H9 (cell line): ENCODE measurements around the gene SOX15. TPM values are rescaled to one million over a fixed set of nuclear protein-coding genes. Genes with fewer than 3 reads are reported as not detected.
"Not testable (repeated sequence)": the region's sequence is repeated elsewhere in the genome, so short reads cannot be mapped to it uniquely, and the experiment has no call there.

ENCODE experiments used
- DNase-seq: peaks from one replicate; pipeline ENCODE4 v3.0.0-alpha.2; 2017
- H2AFZ ChIP-seq: one replicate; pipeline ENCODE4 v1.6.1; 2013; ENCODE audit warnings: mild to moderate bottlenecking, low read length, control low read depth, moderate library complexity
- H2AK5ac ChIP-seq: 2 replicates; pipeline ENCODE4 v1.6.1; 2013; ENCODE audit warnings: low read length, control low read depth, mixed read lengths; ENCODE audit not compliant: insufficient read length
- H2BK120ac ChIP-seq: one replicate; pipeline ENCODE4 v1.6.1; 2013; ENCODE audit warnings: low read depth, mild to moderate bottlenecking, low read length, control low read depth, inconsistent platforms; ENCODE audit not compliant: poor library complexity, severe bottlenecking
- H2BK12ac ChIP-seq: 2 replicates; pipeline ENCODE4 v1.6.1; 2013; ENCODE audit warnings: low read length, control low read depth, mixed read lengths, low read depth; ENCODE audit not compliant: insufficient read length
- H2BK15ac ChIP-seq: 2 replicates; pipeline ENCODE4 v1.6.1; 2013; ENCODE audit warnings: low read depth, low read length, control low read depth
- H2BK20ac ChIP-seq: one replicate; pipeline ENCODE4 v1.6.1; 2013; ENCODE audit warnings: low read depth, mild to moderate bottlenecking, low read length, control low read depth, inconsistent platforms; ENCODE audit not compliant: poor library complexity, severe bottlenecking
- H2BK5ac ChIP-seq: 2 replicates; pipeline ENCODE4 v1.6.1; 2013; ENCODE audit warnings: low read length, control low read depth, mixed read lengths; ENCODE audit not compliant: insufficient read length
- H3K14ac ChIP-seq: 2 replicates; pipeline ENCODE4 v1.6.1; 2013; ENCODE audit warnings: low read length, control low read depth; ENCODE audit not compliant: insufficient read depth
- H3K18ac ChIP-seq: 2 replicates; pipeline ENCODE4 v1.6.1; 2013; ENCODE audit warnings: low read depth, mild to moderate bottlenecking, mixed read lengths, low read length, control low read depth; ENCODE audit not compliant: insufficient read length
- H3K23ac ChIP-seq: 2 replicates; pipeline ENCODE4 v1.6.1; 2013; ENCODE audit warnings: low read length, control low read depth, mixed read lengths, low read depth; ENCODE audit not compliant: insufficient read length
- H3K23me2 ChIP-seq: 2 replicates; pipeline ENCODE4 v1.6.1; 2013; ENCODE audit warnings: low read depth, mild to moderate bottlenecking, mixed read lengths, low read length, control low read depth; ENCODE audit not compliant: insufficient read length, poor library complexity, severe bottlenecking
- H3K27ac ChIP-seq: 2 replicates; pipeline ENCODE4 v1.5.1; 2013; ENCODE audit warnings: low read length, control low read depth, mixed read lengths, low read depth; ENCODE audit not compliant: insufficient read length
- H3K27me3 ChIP-seq: 2 replicates; pipeline ENCODE4 v1.6.1; 2013; ENCODE audit warnings: low read length, control low read depth, inconsistent platforms; ENCODE audit not compliant: insufficient read depth
- H3K4ac ChIP-seq: 2 replicates; pipeline ENCODE4 v1.6.1; 2013; ENCODE audit warnings: low read depth, mild to moderate bottlenecking, control low read depth, inconsistent platforms, low read length, moderate library complexity
- H3K4me1 ChIP-seq: 2 replicates; pipeline ENCODE4 v1.6.1; 2013; ENCODE audit warnings: low read length, control low read depth, inconsistent platforms; ENCODE audit not compliant: insufficient read depth
- H3K4me2 ChIP-seq: 2 replicates; pipeline ENCODE4 v1.6.1; 2013; ENCODE audit warnings: low read length, control low read depth, mixed read lengths; ENCODE audit not compliant: insufficient read length, insufficient read depth
- H3K56ac ChIP-seq: 2 replicates; pipeline ENCODE4 v1.6.1; 2013; ENCODE audit warnings: low read depth, mild to moderate bottlenecking, mixed read lengths, low read length, control low read depth; ENCODE audit not compliant: insufficient read length
- H3K79me1 ChIP-seq: 2 replicates; pipeline ENCODE4 v1.6.1; 2013; ENCODE audit warnings: low read depth, mild to moderate bottlenecking, moderate library complexity, low read length, control low read depth, inconsistent platforms; ENCODE audit not compliant: insufficient read depth, poor library complexity, severe bottlenecking
- H3K79me2 ChIP-seq: 2 replicates; pipeline ENCODE4 v1.6.1; 2013; ENCODE audit warnings: low read length, control low read depth, inconsistent platforms; ENCODE audit not compliant: insufficient read depth
- H3K9ac ChIP-seq: 2 replicates; pipeline ENCODE4 v1.6.1; 2013; ENCODE audit warnings: low read length, control low read depth, mixed read lengths; ENCODE audit not compliant: insufficient read length; ENCODE audit errors: extremely low read depth
- H3K9me3 ChIP-seq: one replicate; pipeline ENCODE4 v1.6.1; 2013; ENCODE audit warnings: low read depth, low read length, inconsistent platforms; ENCODE audit not compliant: control insufficient read depth
- H3T11ph ChIP-seq: one replicate; pipeline ENCODE4 v1.6.1; 2013; ENCODE audit warnings: mild to moderate bottlenecking, low read length, control low read depth, inconsistent platforms
- H4K20me1 ChIP-seq: one replicate; pipeline ENCODE4 v1.6.1; 2013; ENCODE audit not compliant: control insufficient read depth, insufficient read length, insufficient read depth
- H4K5ac ChIP-seq: 2 replicates; pipeline ENCODE4 v1.6.1; 2013; ENCODE audit warnings: low read depth, mild to moderate bottlenecking, mixed read lengths, low read length, control low read depth; ENCODE audit not compliant: insufficient read length
- H4K8ac ChIP-seq: replicated peaks from 2 replicates; pipeline ENCODE4 v1.6.1; 2013; ENCODE audit warnings: low read length, control low read depth, mixed read lengths, low read depth; ENCODE audit not compliant: insufficient read length
- H4K91ac ChIP-seq: 2 replicates; pipeline ENCODE4 v1.6.1; 2013; ENCODE audit warnings: low read depth, mild to moderate bottlenecking, moderate library complexity, mixed read lengths, low read length, control low read depth; ENCODE audit not compliant: insufficient read length
- H3K27ac Mint-ChIP-seq, 3 experiments: 2 replicates in 2 of 3; 3 replicates in 1 of 3; pipeline ENCODE4 v1.8.0; 2020 to 2021; ENCODE audit warnings: mixed read lengths in 3 of 3, mild to moderate bottlenecking in 1 of 3, moderate library complexity in 1 of 3
- H3K27me3 Mint-ChIP-seq: 2 replicates; pipeline ENCODE4 v1.8.0; 2021; ENCODE audit warnings: low read depth, mild to moderate bottlenecking, moderate library complexity, mixed read lengths
- H3K36me3 Mint-ChIP-seq, 3 experiments: 2 replicates in 2 of 3; 3 replicates in 1 of 3; pipeline ENCODE4 v1.8.0; 2020 to 2021; ENCODE audit warnings: low read depth in 3 of 3, mixed read lengths in 3 of 3; ENCODE audit not compliant: insufficient read depth in 1 of 3
- H3K4me1 Mint-ChIP-seq, 2 experiments: 2 replicates each; pipeline ENCODE4 v1.8.0; 2020; ENCODE audit warnings: mixed read lengths in 2 of 2
- H3K4me3 Mint-ChIP-seq, 2 experiments: 2 replicates in 1 of 2; 3 replicates in 1 of 2; pipeline ENCODE4 v1.8.0; 2020 to 2021; ENCODE audit warnings: mild to moderate bottlenecking in 2 of 2, mixed read lengths in 2 of 2, moderate library complexity in 1 of 2
- H3K9me3 Mint-ChIP-seq, 2 experiments: 2 replicates in 1 of 2; 3 replicates in 1 of 2; pipeline ENCODE4 v1.8.0; 2020; ENCODE audit warnings: mild to moderate bottlenecking in 2 of 2, mixed read lengths in 2 of 2, moderate library complexity in 1 of 2
- CTCF ChIP-seq: fragments of 200-600 bp; sonication (generic); conservative IDR thresholded peaks from 3 replicates; pipeline ENCODE4 v1.8.0; 2021; ENCODE audit warnings: antibody characterized with exemption, mild to moderate bottlenecking
- WGBS: extraction: QIAGEN DNeasy Blood & Tissue Kit; methylation state at CpG from one replicate; pipeline ENCODE4 v1.1.7; 2013; ENCODE audit warnings: missing lambda C conversion rate, low lambda C conversion rate, mixed read lengths; ENCODE audit not compliant: insufficient read length; ENCODE audit errors: extremely low coverage; 5-methylcytosine and 5-hydroxymethylcytosine counted together
- total RNA-seq: library from RNA; stranded (reverse); gene quantifications from 2 replicates; pipeline ENCODE4 v1.2.1, GENCODE V29; 2021

The SOX15 gene
- total RNA-seq, 1 experiment from 2014 or later: 7.7 TPM

DNA sequence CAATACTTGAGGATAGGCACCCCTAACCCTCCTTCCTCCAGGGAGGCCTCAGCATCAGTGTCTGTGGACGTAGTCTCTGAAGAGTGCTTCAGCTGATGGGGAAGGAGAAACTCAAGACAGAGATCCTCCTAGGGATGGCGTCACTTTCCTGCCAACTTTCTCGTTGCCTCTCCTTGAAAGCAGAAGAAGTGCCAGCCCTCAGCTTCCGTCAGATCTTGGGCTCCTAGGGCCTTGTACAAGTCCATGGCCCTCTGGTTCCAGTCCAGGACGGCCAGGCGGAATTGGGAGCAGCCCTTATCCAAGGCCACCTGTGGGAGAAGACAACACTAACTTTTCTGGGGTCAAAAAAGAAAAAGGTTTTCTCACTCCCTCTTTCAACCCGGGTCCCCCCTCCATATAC lies 36.4 kb upstream of the SOX15 start:
- no peak overlapping the region for H2BK12ac ChIP-seq
- Mint-ChIP-seq H3K27me3 (no peaks in the 10 kb centered on the region), H3K4me3 (peak overlapping the region; percentile 90 to 94), H3K4me1 (peaks cover 10 to 11% of the 10 kb centered on the region in 2 experiments), H3K27ac (peak overlapping the region in 1 of 3 experiments; percentile 22; a peak in 2 of 7 replicates), H3K9me3 (no peaks in the 10 kb centered on the region), H3K36me3 (peaks cover 4 to 19% (median 15%) of the 10 kb centered on the region in 3 experiments)
- peaks cover 8% of the 10 kb centered on the region for H3K23me2 ChIP-seq
- no peak overlapping the region for H3K4ac ChIP-seq
- H3K4me2 ChIP-seq: peak overlapping the region; percentile 94
- no peak overlapping the region for H3K56ac ChIP-seq
- no peak overlapping the region for H2BK120ac ChIP-seq
- no peaks in the 10 kb centered on the region for H3K9me3 ChIP-seq
- H3K79me1 ChIP-seq: no peaks in the 10 kb centered on the region
- no peak overlapping the region for H3K27ac ChIP-seq
- no peak overlapping the region for H4K91ac ChIP-seq
- no CpG with 5 or more reads among the region's 7 CpGs for WGBS
- no peak overlapping the region for H3T11ph ChIP-seq
- no peak overlapping the region for H2BK15ac ChIP-seq
- H3K14ac ChIP-seq: no peak overlapping the region
- H3K27me3 ChIP-seq: no peaks in the 10 kb centered on the region
- no peak overlapping the region for H3K18ac ChIP-seq
- no peak overlapping the region for H4K8ac ChIP-seq
- H3K4me1 ChIP-seq: no peaks in the 10 kb centered on the region
- H3K23ac ChIP-seq: no peak overlapping the region
- H2BK5ac ChIP-seq: no peak overlapping the region
- H2BK20ac ChIP-seq: no peak overlapping the region
- no peak overlapping the region for H3K9ac ChIP-seq
- no peaks in the 10 kb centered on the region for H3K79me2 ChIP-seq
- DNase-seq: no peak
- no peak overlapping the region for H4K5ac ChIP-seq
- TF ChIP-seq CTCF: no peak
- no peak overlapping the region for H2AFZ ChIP-seq
- no peaks in the 10 kb centered on the region for H4K20me1 ChIP-seq
- no peak overlapping the region for H2AK5ac ChIP-seq

DNA sequence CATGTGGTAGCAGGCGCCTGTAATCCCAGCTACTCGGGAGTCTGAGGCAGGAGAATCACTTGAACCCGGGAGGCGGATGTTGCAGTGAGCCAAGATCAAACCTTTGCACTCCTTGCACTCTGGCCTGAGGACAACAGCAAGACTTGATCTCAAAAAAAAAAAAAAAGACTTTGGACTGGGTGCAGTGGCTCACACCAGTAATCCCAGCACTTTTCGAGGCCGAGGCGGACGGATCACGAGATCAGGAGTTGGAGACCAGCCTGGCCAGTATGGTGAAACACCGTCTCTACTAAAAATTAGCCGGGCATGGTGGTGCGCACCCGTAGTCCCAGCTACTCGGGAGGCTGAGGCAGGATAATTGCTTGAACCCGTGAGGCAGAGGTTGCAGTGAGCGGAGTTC lies 35.9 kb upstream of the SOX15 start:
- H3K14ac ChIP-seq, DNase-seq, H3K4me2 ChIP-seq, H2BK120ac ChIP-seq, H3K56ac ChIP-seq, H3K4me1 ChIP-seq, H3K79me2 ChIP-seq, H3K9me3 ChIP-seq, H2BK15ac ChIP-seq, H3K27me3 Mint-ChIP-seq, H4K20me1 ChIP-seq, H3K27ac ChIP-seq, H3K79me1 ChIP-seq, H2BK12ac ChIP-seq, H2BK20ac ChIP-seq, H2AFZ ChIP-seq, H2BK5ac ChIP-seq, H3K27ac Mint-ChIP-seq, H3K23ac ChIP-seq, H3K27me3 ChIP-seq, H3T11ph ChIP-seq, H3K9me3 Mint-ChIP-seq, H2AK5ac ChIP-seq, H3K9ac ChIP-seq, H4K8ac ChIP-seq, H4K91ac ChIP-seq, H3K4ac ChIP-seq, H4K5ac ChIP-seq, H3K18ac ChIP-seq, H3K23me2 ChIP-seq: not testable (repeated sequence)
- peaks cover 4 to 19% (median 15%) of the 10 kb centered on the region in 3 experiments for H3K36me3 Mint-ChIP-seq
- peaks cover 10 to 11% of the 10 kb centered on the region in 2 experiments for H3K4me1 Mint-ChIP-seq
- WGBS: no CpG with 5 or more reads among the region's 16 CpGs
- H3K4me3 Mint-ChIP-seq: peak overlapping the region in 1 of 2 experiments; percentile 94; a peak in 3 of 5 replicates
